ENCODE measurements around the gene SS18L1. TPM values are rescaled to one million over a fixed set of nuclear protein-coding genes. Genes with fewer than 3 reads are reported as not detected.

The SS18L1 gene
- total RNA-seq, 2 donors from 2014 or later = 10.1 to 17.7 TPM

- Histone ChIP-seq H3K4me1 (peaks cover 7% of the 10 kb centered on the region), H3K9me3 (no peaks in the 10 kb centered on the region), H3K4me3 (no peak overlapping the region), H3K27me3 (no peaks in the 10 kb centered on the region), H3K9ac (ENCODE audit: low read depth in 2 of 2, low read length in 2 of 2) (no peak overlapping the region), H3K27ac (no peak overlapping the region), H3K36me3 (no peaks in the 10 kb centered on the region)
- no peak for DNase-seq
- intact Hi-C loops (cut with DNase I) = no loop called here
- no peak for TF ChIP-seq CTCF (IDR thresholded peaks at IDR 0.05)
Observed at GRCh38 chr20:62186096-62186426, 42.5 kb downstream of the SS18L1 start.

GRCh38 chr20:62186887-62187866 is 43.6 kb downstream of the SS18L1 start:
- Histone ChIP-seq H3K9ac (ENCODE audit: low read depth in 2 of 2, low read length in 2 of 2) (no peak overlapping the region), H3K36me3 (no peaks in the 10 kb centered on the region), H3K27me3 (no peaks in the 10 kb centered on the region), H3K4me1 (peaks cover 7% of the 10 kb centered on the region), H3K4me3 (no peak overlapping the region), H3K9me3 (no peaks in the 10 kb centered on the region), H3K27ac (no peak overlapping the region)
- no peak for DNase-seq
- intact Hi-C loops (cut with DNase I) = no loop called here
- no peak for TF ChIP-seq CTCF (IDR thresholded peaks at IDR 0.05)

DNA sequence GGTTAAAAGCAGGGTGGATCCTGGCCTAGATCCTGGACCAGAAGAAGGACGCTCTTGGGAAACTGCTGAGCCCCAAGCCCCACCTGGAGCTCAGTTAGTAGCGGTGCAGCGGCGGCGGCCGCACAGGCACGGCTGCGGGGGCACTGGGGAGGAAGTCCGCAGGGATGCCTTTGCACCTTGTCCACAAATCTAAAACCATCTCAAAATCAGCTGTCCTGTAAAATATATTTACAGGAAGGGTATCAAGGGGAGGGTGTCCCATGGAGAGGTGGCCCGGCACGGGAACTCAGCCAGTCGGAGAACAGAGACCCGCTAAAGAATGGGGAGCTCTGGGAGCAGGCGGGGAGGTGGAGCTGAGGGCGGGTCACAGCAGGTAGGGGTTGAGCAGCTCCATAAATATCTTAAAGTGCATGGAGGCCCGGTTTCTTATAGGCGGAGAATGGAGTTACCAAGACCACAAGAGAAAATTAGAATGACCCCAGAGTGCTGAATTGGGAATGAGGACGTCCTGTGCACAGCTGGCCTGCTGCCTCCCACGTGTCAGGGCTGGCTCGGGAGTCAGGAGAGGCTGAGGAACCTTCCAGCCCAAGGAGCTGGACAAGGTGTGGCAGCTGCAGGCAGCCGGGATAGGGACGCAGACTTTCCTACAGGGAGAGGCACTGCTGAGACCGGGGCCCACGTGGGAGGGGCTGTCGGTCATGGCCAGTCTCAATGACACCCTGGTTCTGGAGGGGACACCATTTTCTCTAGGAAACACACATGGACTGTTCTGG is 47.3 kb downstream of the SS18L1 start:
- H3K27me3 ChIP-seq = no peaks in the 10 kb centered on the region
- H3K27ac ChIP-seq = no peak overlapping the region
- no peaks in the 10 kb centered on the region for H3K9me3 ChIP-seq
- no peak for DNase-seq
- H3K4me1 ChIP-seq = no peaks in the 10 kb centered on the region
- no peaks in the 10 kb centered on the region for H3K36me3 ChIP-seq
- intact Hi-C loops (cut with DNase I) = no loop called here
- no peak overlapping the region for H3K9ac ChIP-seq (ENCODE audit: low read depth in 2 of 2, low read length in 2 of 2)
- no peak for TF ChIP-seq CTCF (IDR thresholded peaks at IDR 0.05)
- H3K4me3 ChIP-seq = no peak overlapping the region

DNA sequence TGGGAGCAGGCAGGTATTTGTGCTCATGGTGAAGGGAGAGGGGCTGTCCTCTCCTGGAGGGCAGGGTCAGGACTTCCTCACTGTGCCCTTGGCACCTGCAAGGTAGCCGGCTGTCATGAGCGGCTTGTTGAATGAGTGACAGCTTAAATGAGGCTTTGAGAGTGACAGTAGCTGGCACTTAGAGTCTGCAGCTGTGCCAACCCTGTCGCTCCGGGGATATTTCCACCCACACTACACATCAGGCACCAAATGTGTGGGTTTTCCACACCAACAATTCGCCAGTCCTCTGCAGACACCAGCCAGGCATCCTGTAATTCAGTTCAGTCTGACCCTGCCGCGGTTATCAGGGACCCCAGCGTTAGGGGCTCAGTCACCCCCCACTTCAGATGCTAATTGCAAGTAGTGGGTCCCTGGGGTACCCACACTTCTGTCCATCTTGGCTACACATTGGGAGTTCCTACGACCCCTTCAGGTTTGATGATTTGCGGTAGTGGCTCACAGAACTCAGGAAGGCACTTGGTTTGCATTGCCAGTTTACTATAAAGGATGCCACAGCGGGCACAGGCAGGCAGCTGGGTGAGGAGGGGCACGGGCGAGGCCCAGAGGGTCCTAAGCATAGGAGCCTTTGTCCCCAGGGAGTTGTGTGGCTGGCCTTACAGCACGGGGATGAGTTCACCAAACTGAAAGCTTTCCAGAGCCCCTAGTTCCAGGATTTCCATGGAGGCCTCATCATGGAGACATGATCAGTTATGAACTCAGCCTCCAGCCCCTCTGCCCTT is 48.4 kb downstream of the SS18L1 start:
- Histone ChIP-seq H3K27ac (no peak overlapping the region), H3K9ac (ENCODE audit: low read depth in 2 of 2, low read length in 2 of 2) (no peak overlapping the region), H3K4me1 (no peaks in the 10 kb centered on the region), H3K4me3 (no peak overlapping the region), H3K27me3 (no peaks in the 10 kb centered on the region), H3K36me3 (no peaks in the 10 kb centered on the region), H3K9me3 (no peaks in the 10 kb centered on the region)
- intact Hi-C loops (cut with DNase I) = no loop called here
- TF ChIP-seq CTCF (IDR thresholded peaks at IDR 0.05) = no peak
- no peak for DNase-seq

DNA sequence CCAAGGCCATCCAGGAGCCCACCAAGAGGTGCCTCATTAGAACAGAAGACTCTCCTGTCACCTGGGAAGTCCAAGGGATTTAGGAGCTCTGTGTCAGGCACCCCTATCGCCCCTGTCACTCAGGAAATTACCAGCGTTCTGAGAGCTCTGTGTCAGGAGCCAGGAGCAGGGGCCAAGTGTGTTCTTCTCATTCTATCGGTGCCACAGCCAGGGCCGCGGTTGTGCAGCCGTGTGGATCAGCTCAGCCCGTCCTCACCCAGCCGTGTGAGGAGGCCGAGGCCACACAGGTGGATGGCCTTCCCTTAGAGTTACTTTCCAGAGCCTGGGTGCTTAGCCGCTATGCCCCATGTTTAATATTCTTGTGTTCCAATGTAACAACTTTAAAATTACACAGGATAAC is 49.1 kb downstream of the SS18L1 start:
- H3K27me3 ChIP-seq = no peaks in the 10 kb centered on the region
- H3K27ac ChIP-seq = no peak overlapping the region
- intact Hi-C loops (cut with DNase I) = no loop called here
- no peak overlapping the region for H3K9ac ChIP-seq (ENCODE audit: low read depth in 2 of 2, low read length in 2 of 2)
- no peaks in the 10 kb centered on the region for H3K9me3 ChIP-seq
- no peak for TF ChIP-seq CTCF (IDR thresholded peaks at IDR 0.05)
- H3K4me3 ChIP-seq = no peak overlapping the region
- H3K4me1 ChIP-seq = no peaks in the 10 kb centered on the region
- no peaks in the 10 kb centered on the region for H3K36me3 ChIP-seq
- no peak for DNase-seq

Data from colonic mucosa (tissue), 4 donors.